BLaER1 (cell line): ENCODE data around the gene DBF4B.
"Not testable (repeated sequence)": the region's sequence is repeated elsewhere in the genome, so short reads cannot be mapped to it uniquely, and the experiment has no call there.

Experiments used
- H3K27ac ChIP-seq: shearing (Covaris generic); formaldehyde crosslinking; 2 replicates; pipeline ENCODE4 v1.8.1; 2022
- H3K27me3 ChIP-seq: shearing (Covaris generic); formaldehyde crosslinking; 2 replicates; pipeline ENCODE4 v1.8.1; 2022
- H3K36me3 ChIP-seq: shearing (Covaris generic); formaldehyde crosslinking; 2 replicates; pipeline ENCODE4 v1.8.1; 2022
- H3K4me1 ChIP-seq: shearing (Covaris generic); formaldehyde crosslinking; 2 replicates; pipeline ENCODE4 v1.8.1; 2022
- H3K4me2 ChIP-seq: shearing (Covaris generic); formaldehyde crosslinking; 2 replicates; pipeline ENCODE4 v1.8.1; 2022
- H3K4me3 ChIP-seq: shearing (Covaris generic); formaldehyde crosslinking; 2 replicates; pipeline ENCODE4 v1.8.1; 2022
- H3K9ac ChIP-seq: shearing (Covaris generic); formaldehyde crosslinking; 2 replicates; pipeline ENCODE4 v1.8.1; 2022
- H3K9me3 ChIP-seq: shearing (Covaris generic); formaldehyde crosslinking; 2 replicates; pipeline ENCODE4 v1.8.1; 2022
- H4K20me1 ChIP-seq: shearing (Covaris generic); formaldehyde crosslinking; 2 replicates; pipeline ENCODE4 v1.8.1; 2022
- Cebpa-rat ChIP-seq: shearing (Covaris generic); IDR thresholded peaks from 2 replicates; pipeline ENCODE4 v1.8.1; 2022

The DBF4B gene

GRCh38 chr17:44708401-44709263, at the start of gene DBF4B:
Gene DBF4B, plus strand, starts transcription at chr17:44708665. Its CDS starts 156 bp downstream, at chr17:44708821.
- peak within 1 kb of the TSS; percentile 90 for H3K4me2 ChIP-seq
- no peaks in the 10 kb centered on the region for H3K27me3 ChIP-seq
- peak within 1 kb of the TSS; percentile 81 for H3K27ac ChIP-seq
- H4K20me1 ChIP-seq = no peaks in the 10 kb centered on the region
- H3K9me3 ChIP-seq = no peaks in the 10 kb centered on the region
- peaks cover 24% of the 10 kb centered on the region for H3K36me3 ChIP-seq
- TF ChIP-seq Cebpa-rat = no peak
- H3K9ac ChIP-seq = peak within 1 kb of the TSS; percentile 86
- peak within 1 kb of the TSS; percentile 88 for H3K4me3 ChIP-seq
- H3K4me1 ChIP-seq = peaks cover 22% of the 10 kb centered on the region

- Histone ChIP-seq H3K4me1 (no peaks in the 10 kb centered on the region), H3K4me2 (no peak overlapping the region), H3K4me3 (no peak overlapping the region), H3K27me3 (no peaks in the 10 kb centered on the region), H3K36me3 (no peaks in the 10 kb centered on the region), H4K20me1 (no peaks in the 10 kb centered on the region), H3K9me3 (0 out of 2 replicates have a peak, but pooled peaks cover 5% of the 10 kb centered on the region), H3K27ac (no peak overlapping the region), H3K9ac (no peak overlapping the region)
- TF ChIP-seq Cebpa-rat = no peak
Observed at GRCh38 chr17:44661835-44662234, 46.6 kb upstream of the DBF4B start.

- H3K36me3 ChIP-seq = no peaks in the 10 kb centered on the region
- H3K27me3 ChIP-seq = no peaks in the 10 kb centered on the region
- no peaks in the 10 kb centered on the region for H3K9me3 ChIP-seq
- no peaks in the 10 kb centered on the region for H3K4me1 ChIP-seq
- no peak overlapping the region for H3K27ac ChIP-seq
- no peak overlapping the region for H3K9ac ChIP-seq
- no peak overlapping the region for H3K4me2 ChIP-seq
- no peak overlapping the region for H3K4me3 ChIP-seq
- no peaks in the 10 kb centered on the region for H4K20me1 ChIP-seq
- TF ChIP-seq Cebpa-rat = no peak
Observed at GRCh38 chr17:44663095-44663494, 45.4 kb upstream of the DBF4B start.

- Histone ChIP-seq H3K27me3 (no peaks in the 10 kb centered on the region), H3K9me3 (no peaks in the 10 kb centered on the region), H3K4me2 (no peak overlapping the region), H3K36me3 (no peaks in the 10 kb centered on the region), H4K20me1 (no peaks in the 10 kb centered on the region), H3K4me1 (no peaks in the 10 kb centered on the region), H3K4me3 (no peak overlapping the region), H3K9ac (no peak overlapping the region), H3K27ac (no peak overlapping the region)
- TF ChIP-seq Cebpa-rat = no peak
Observed at GRCh38 chr17:44664867-44665266, 43.6 kb upstream of the DBF4B start.

- H3K27me3 ChIP-seq = no peaks in the 10 kb centered on the region
- no peaks in the 10 kb centered on the region for H3K4me1 ChIP-seq
- no peaks in the 10 kb centered on the region for H3K36me3 ChIP-seq
- no peak overlapping the region for H3K27ac ChIP-seq
- no peaks in the 10 kb centered on the region for H3K9me3 ChIP-seq
- no peak overlapping the region for H3K4me2 ChIP-seq
- no peak for TF ChIP-seq Cebpa-rat
- no peaks in the 10 kb centered on the region for H4K20me1 ChIP-seq
- H3K4me3 ChIP-seq = no peak overlapping the region
- H3K9ac ChIP-seq = no peak overlapping the region
Observed at GRCh38 chr17:44666006-44666405, 42.5 kb upstream of the DBF4B start.

GRCh38 chr17:44672479-44673093, 35.9 kb upstream of the DBF4B start:
- Histone ChIP-seq H3K4me1 (no peaks in the 10 kb centered on the region), H3K4me2 (no peak overlapping the region)

GRCh38 chr17:44673893-44674292, 34.6 kb upstream of the DBF4B start:
- Histone ChIP-seq H3K4me1 (no peaks in the 10 kb centered on the region), H4K20me1 (no peaks in the 10 kb centered on the region), H3K27ac (no peak overlapping the region), H3K27me3 (no peaks in the 10 kb centered on the region), H3K4me2 (no peak overlapping the region), H3K4me3 (no peak overlapping the region), H3K9ac (no peak overlapping the region), H3K9me3 (no peaks in the 10 kb centered on the region), H3K36me3 (peaks cover 13% of the 10 kb centered on the region)
- no peak for TF ChIP-seq Cebpa-rat

More at GRCh38 chr17:44672479-44673093, 35.9 kb upstream of the DBF4B start:
- peaks cover 1% of the 10 kb centered on the region; the same call in 1 of the 2 replicates for H3K36me3 ChIP-seq
- H4K20me1 ChIP-seq = no peaks in the 10 kb centered on the region
- H3K9me3 ChIP-seq = no peaks in the 10 kb centered on the region
- H3K27ac ChIP-seq = no peak overlapping the region
- H3K27me3 ChIP-seq = no peaks in the 10 kb centered on the region
- H3K4me3 ChIP-seq = no peak overlapping the region
- H3K9ac ChIP-seq = no peak overlapping the region
- TF ChIP-seq Cebpa-rat = no peak

- Histone ChIP-seq H3K36me3 (peaks cover 43% of the 10 kb centered on the region), H3K27ac (no peak overlapping the region), H3K9me3 (no peaks in the 10 kb centered on the region), H3K27me3 (no peaks in the 10 kb centered on the region), H3K4me1 (no peaks in the 10 kb centered on the region), H3K9ac (no peak overlapping the region), H3K4me2 (no peak overlapping the region), H3K4me3 (no peak overlapping the region), H4K20me1 (no peaks in the 10 kb centered on the region)
- TF ChIP-seq Cebpa-rat = no peak
Observed at GRCh38 chr17:44677136-44677535, 31.3 kb upstream of the DBF4B start.

- H3K36me3 ChIP-seq = peaks cover 90% of the 10 kb centered on the region
- not testable (repeated sequence) for H3K27ac ChIP-seq, H3K4me3 ChIP-seq, H3K9me3 ChIP-seq, H3K9ac ChIP-seq, H3K4me2 ChIP-seq, H4K20me1 ChIP-seq, H3K27me3 ChIP-seq, H3K4me1 ChIP-seq
Observed at GRCh38 chr17:44683303-44683702, 25.2 kb upstream of the DBF4B start.

GRCh38 chr17:44687756-44688155, 20.7 kb upstream of the DBF4B start:
- H3K27ac ChIP-seq = no peak overlapping the region
- peaks cover 48% of the 10 kb centered on the region for H3K36me3 ChIP-seq
- H4K20me1 ChIP-seq = no peaks in the 10 kb centered on the region
- H3K9ac ChIP-seq = no peak overlapping the region
- H3K4me2 ChIP-seq = 0 out of 2 replicates have a peak overlapping the region, but pooled peaks have one; percentile 95
- no peak overlapping the region for H3K4me3 ChIP-seq
- peaks cover 24% of the 10 kb centered on the region for H3K4me1 ChIP-seq
- TF ChIP-seq Cebpa-rat = no peak
- no peaks in the 10 kb centered on the region for H3K9me3 ChIP-seq
- H3K27me3 ChIP-seq = no peaks in the 10 kb centered on the region
